IMR-90 (cell line): ENCODE results near the gene IFNLR1. TPM values are rescaled to one million over a fixed set of nuclear protein-coding genes. Genes with fewer than 3 reads are reported as not detected.

Experiments
- ATAC-seq: fragments of 200-7000 bp; cut with Tn5 transposase; 2 replicates; pipeline ENCODE4 v1.9.1; 2020; ENCODE audit warnings: low read depth, mild to moderate bottlenecking, moderate library complexity
- BruUV-seq: library from RNA; stranded (reverse); fragments of 400-500 nt; replicated peaks from 2 replicates; lab custom pipeline; 2021; lab: Mats Ljungman, UMichigan
- CTCF ChIA-PET: fragments of 300-600 bp; formaldehyde crosslinking; extraction: SDS; loops from one replicate; lab custom pipeline; 2021; ENCODE audit warnings: antibody characterized with exemption; lab: Yijun Ruan, JAX
- POLR2A ChIA-PET: fragments of 300-600 bp; sonication (Branson Sonifier 250); formaldehyde crosslinking; loops from one replicate; lab custom pipeline; 2022; ENCODE audit warnings: antibody characterized with exemption; ENCODE audit not compliant: unreplicated experiment; lab: Charles Lee
- DNase-seq: peaks from one replicate; pipeline ENCODE4 v3.0.0; 2013
- H2AFZ ChIP-seq: replicated peaks from 2 replicates; pipeline ENCODE3; 2013; ENCODE audit warnings: low read length, mild to moderate bottlenecking; ENCODE audit not compliant: poor library complexity
- H2AK5ac ChIP-seq: 2 replicates; pipeline ENCODE4 v1.6.1; 2013; ENCODE audit warnings: low read depth, low read length, inconsistent platforms
- H2AK9ac ChIP-seq: replicated peaks from 2 replicates; pipeline ENCODE3; 2013; ENCODE audit warnings: mild to moderate bottlenecking, low read depth, low read length, moderate library complexity; ENCODE audit not compliant: poor library complexity
- H2BK120ac ChIP-seq: 2 replicates; pipeline ENCODE4 v1.6.1; 2013; ENCODE audit warnings: low read depth, low read length, inconsistent platforms
- H2BK15ac ChIP-seq: 3 replicates; pipeline ENCODE4 v1.6.1; 2013; ENCODE audit warnings: low read depth, low read length, inconsistent platforms
- H2BK20ac ChIP-seq: 2 replicates; pipeline ENCODE4 v1.6.1; 2013; ENCODE audit warnings: low read depth, mild to moderate bottlenecking, inconsistent platforms, low read length, moderate library complexity
- H2BK5ac ChIP-seq: 2 replicates; pipeline ENCODE4 v1.6.1; 2013; ENCODE audit warnings: mild to moderate bottlenecking, low read depth, low read length, inconsistent platforms; ENCODE audit not compliant: poor library complexity, severe bottlenecking
- H3K14ac ChIP-seq: replicated peaks from 2 replicates; pipeline ENCODE4 v1.6.1; 2013; ENCODE audit warnings: low read depth, low read length, inconsistent platforms
- H3K18ac ChIP-seq: 2 replicates; pipeline ENCODE4 v1.6.1; 2013; ENCODE audit warnings: low read depth, low read length, control low read depth
- H3K23ac ChIP-seq: 2 replicates; pipeline ENCODE4 v1.6.1; 2013; ENCODE audit warnings: low read depth, low read length, inconsistent platforms
- H3K27ac ChIP-seq: 2 replicates; pipeline ENCODE4 v1.5.1; 2013; ENCODE audit warnings: mild to moderate bottlenecking, control low read depth, low read length; ENCODE audit not compliant: insufficient read depth
- H3K27me3 ChIP-seq: 2 replicates; pipeline ENCODE4 v1.6.1; 2013; ENCODE audit warnings: low read length; ENCODE audit not compliant: control insufficient read depth, insufficient read depth
- H3K36me3 ChIP-seq: 2 replicates; pipeline ENCODE4 v1.6.1; 2013; ENCODE audit warnings: low read length, mixed read lengths; ENCODE audit not compliant: control insufficient read depth, insufficient read depth
- H3K4ac ChIP-seq: 2 replicates; pipeline ENCODE4 v1.6.1; 2013; ENCODE audit warnings: low read depth, low read length, inconsistent platforms
- H3K4me1 ChIP-seq: 2 replicates; pipeline ENCODE4 v1.6.1; 2013; ENCODE audit warnings: low read length, mixed read lengths; ENCODE audit not compliant: control insufficient read depth, insufficient read depth
- H3K4me2 ChIP-seq: 2 replicates; pipeline ENCODE4 v1.6.1; 2013; ENCODE audit warnings: low read depth, mild to moderate bottlenecking, control low read depth, low read length, moderate library complexity
- H3K4me3 ChIP-seq: 2 replicates; pipeline ENCODE4 v1.5.1; 2013; ENCODE audit warnings: low read depth, mild to moderate bottlenecking, control low read depth, low read length, moderate library complexity; ENCODE audit not compliant: insufficient read depth
- H3K56ac ChIP-seq: 2 replicates; pipeline ENCODE4 v1.6.1; 2013; ENCODE audit warnings: low read length, inconsistent platforms; ENCODE audit not compliant: insufficient read depth; ENCODE audit errors: extremely low read depth
- H3K79me1 ChIP-seq, 2 experiments: 2 replicates each; pipeline ENCODE4 v1.6.1; 2013; ENCODE audit warnings: low read length in 2 of 2, inconsistent platforms in 1 of 2, low read depth in 1 of 2
- H3K9ac ChIP-seq: 2 replicates; pipeline ENCODE4 v1.6.1; 2013; ENCODE audit warnings: low read depth, low read length, control low read depth
- H3K9me1 ChIP-seq: 2 replicates; pipeline ENCODE4 v1.6.1; 2013; ENCODE audit warnings: low read length, inconsistent platforms; ENCODE audit not compliant: insufficient read depth
- H3K9me3 ChIP-seq: 2 replicates; pipeline ENCODE4 v1.6.1; 2013; ENCODE audit warnings: low read length; ENCODE audit not compliant: control insufficient read depth, insufficient read depth
- H4K20me1 ChIP-seq: 2 replicates; pipeline ENCODE4 v1.6.1; 2013; ENCODE audit warnings: low read length, inconsistent platforms; ENCODE audit not compliant: insufficient read depth
- H4K5ac ChIP-seq: 2 replicates; pipeline ENCODE4 v1.6.1; 2013; ENCODE audit warnings: mild to moderate bottlenecking, low read depth, low read length, control low read depth
- H4K8ac ChIP-seq, 2 experiments: 2 replicates each; pipeline ENCODE4 v1.6.1; 2013; ENCODE audit warnings: low read depth in 2 of 2, low read length in 2 of 2, control low read depth in 1 of 2, inconsistent platforms in 1 of 2
- H4K91ac ChIP-seq: 2 replicates; pipeline ENCODE4 v1.6.1; 2013; ENCODE audit warnings: low read depth, low read length, inconsistent platforms; ENCODE audit not compliant: insufficient read depth
- FOS ChIP-seq: fragments of 150-350 bp; IDR thresholded peaks from 2 replicates; pipeline ENCODE4 v1.6.1; 2016; ENCODE audit warnings: low read depth, low read length
- NFE2L2 ChIP-seq: fragments of 150-350 bp; IDR thresholded peaks from 2 replicates; pipeline ENCODE4 v1.6.1; 2016; ENCODE audit warnings: low read depth, mild to moderate bottlenecking, low read length
- SMC3 ChIP-seq: fragments of 150-350 bp; IDR thresholded peaks from 2 replicates; pipeline ENCODE4 v1.6.1; 2016; ENCODE audit warnings: low read depth, mild to moderate bottlenecking, antibody characterized with exemption, low read length, moderate library complexity
- WGBS, 2 experiments: methylation state at CpG; one replicate each; pipeline versions ENCODE4 v1.1.5 to v1.1.7; 2013; ENCODE audit warnings: missing lambda C conversion rate in 2 of 2; ENCODE audit not compliant: insufficient read length in 1 of 2; ENCODE audit errors: extremely low coverage in 2 of 2; 5-methylcytosine and 5-hydroxymethylcytosine counted together
- dilution Hi-C: fragments of 300-500 bp; cut with HindIII; formaldehyde crosslinking; loops from one replicate; pipeline ENCODE4 v1.14.3; 2018; ENCODE audit warnings: low sequenced_read_pairs; ENCODE audit not compliant: unreplicated experiment
- in situ Hi-C: fragments of 300-500 bp; cut with MboI; formaldehyde crosslinking; loops from 3 replicates; pipeline ENCODE4 v1.14.3; 2019; ENCODE audit warnings: low sequenced_read_pairs, inconsistent platforms, mixed read lengths
- intact Hi-C: fragments of 100-400 bp; cut with micrococcal nuclease; formaldehyde crosslinking; loops from 2 replicates; pipeline ENCODE4 v1.10.0; 2022
- polyA plus RNA-seq, 3 experiments: library from polyadenylated mRNA; depleted of rRNA; stranded (reverse); fragments of >200 nt; gene quantifications; 2 replicates each; pipeline ENCODE4 v1.2.3, GENCODE V29; 2012; ENCODE audit warnings: low replicate concordance in 1 of 3
- total RNA-seq: library from RNA; depleted of rRNA; stranded (reverse); fragments of >200 nt; gene quantifications from 2 replicates; pipeline ENCODE4 v1.2.3, GENCODE V29; 2012

Gene IFNLR1
- total and polyA plus RNA-seq, 2 of the 4 experiments (the other 2 are of a cell fraction) = not detected

DNA sequence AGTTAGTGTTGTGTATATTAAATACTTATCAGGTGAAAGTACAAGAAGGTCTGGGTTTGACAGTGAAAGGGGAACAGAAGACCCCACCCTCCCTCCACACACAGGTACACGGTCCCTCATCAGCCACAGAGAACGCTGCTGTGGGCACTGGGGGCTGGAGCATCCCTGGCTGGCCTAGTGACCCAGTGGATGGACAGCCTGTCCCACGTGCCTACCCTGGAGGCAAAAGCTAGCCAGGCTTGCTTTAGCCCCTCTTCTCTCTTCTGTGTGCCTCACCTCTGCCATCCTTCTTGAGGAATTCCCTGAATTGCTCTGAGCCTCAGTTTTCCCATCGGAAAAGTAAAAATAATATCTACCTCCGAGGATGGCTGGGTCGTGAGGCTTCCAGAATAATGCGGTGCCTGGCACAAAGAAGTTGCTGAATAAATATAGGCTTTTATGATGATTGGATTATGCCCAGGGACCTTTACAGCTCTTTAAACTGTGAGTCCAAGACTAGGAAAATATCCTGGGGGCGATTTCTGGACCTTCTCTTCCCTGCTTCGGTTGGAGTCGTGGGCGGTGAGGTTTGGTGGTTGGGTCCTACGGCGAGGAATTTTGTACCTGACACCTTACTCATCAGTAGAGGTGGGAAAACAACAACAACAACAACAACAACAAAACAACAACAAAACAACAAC lies 918 bp downstream of the IFNLR1 start:
- in situ Hi-C loops = no loop called here
- BruUV-seq = no TSS peak

More for the DNA sequence above, 918 bp downstream of the IFNLR1 start:
- Histone ChIP-seq H2AK9ac (no peak overlapping the region), H3K27me3 (peaks cover 40% of the 10 kb centered on the region), H3K56ac (no peak overlapping the region), H4K91ac (no peak overlapping the region), H2BK5ac (no peak overlapping the region), H4K20me1 (no peaks in the 10 kb centered on the region), H3K4me2 (no peak overlapping the region), H3K36me3 (no peaks in the 10 kb centered on the region), H4K5ac (no peak overlapping the region), H3K14ac (no peak overlapping the region), H2AK5ac (no peak overlapping the region), H3K4me3 (no peak overlapping the region), H3K23ac (no peak overlapping the region), H2BK120ac (no peak overlapping the region), H3K9ac (no peak overlapping the region), H3K9me3 (no peaks in the 10 kb centered on the region; the same call in 1 of the 2 replicates), H2AFZ (no peak overlapping the region), H3K27ac (no peak overlapping the region), H2BK20ac (no peak overlapping the region), H4K8ac (no peak overlapping the region), H2BK15ac (no peak overlapping the region), H3K79me1 (no peaks in the 10 kb centered on the region), H3K18ac (no peak overlapping the region), H3K4ac (no peak overlapping the region), H3K4me1 (peaks cover 2% of the 10 kb centered on the region; the same call in 1 of the 2 replicates), H3K9me1 (no peaks in the 10 kb centered on the region; the same call in 1 of the 2 replicates)
- POLR2A ChIA-PET = no interaction called here
- ATAC-seq = no peak
- CTCF ChIA-PET = no interaction called here
- intact Hi-C loops (no loop called here), dilution Hi-C loops (no loop called here)
- no peak for TF ChIP-seq FOS
- TF ChIP-seq NFE2L2 = no peak
- TF ChIP-seq SMC3 = no peak
- DNase-seq = no peak
- 68% methylated on average over 3 of the region's 13 CpGs; no CpG with 5 or more reads in 1 of the 2 experiments for WGBS, 2 experiments
